GM23338 (cell line): Measurements from ENCODE around the gene PUDP. TPM values are rescaled to one million over a fixed set of nuclear protein-coding genes. Genes with fewer than 3 reads are reported as not detected.

Experiments
- ATAC-seq: fragments of 200-7000 bp; cut with Tn5 transposase; 3 replicates; pipeline ENCODE4 v1.9.1; 2020
- DNase-seq: peaks from one replicate; pipeline ENCODE4 v3.0.0-alpha.2; 2015; ENCODE audit warnings: low spot score
- H2AFZ ChIP-seq: fragments of 200-600 bp; sonication (generic); 2 replicates; pipeline ENCODE4 v1.8.0; 2016; ENCODE audit warnings: antibody characterized with exemption, mild to moderate bottlenecking, moderate library complexity
- H3F3A ChIP-seq: fragments of 200-600 bp; sonication (generic); replicated peaks from 2 replicates; pipeline ENCODE4 v1.8.0; 2017; ENCODE audit warnings: antibody characterized with exemption, mixed run types, low read depth
- H3K27ac ChIP-seq: fragments of 200-600 bp; sonication (generic); 2 replicates; pipeline ENCODE4 v1.6.1; 2016; ENCODE audit warnings: low read depth
- H3K27me3 ChIP-seq: fragments of 200-600 bp; sonication (generic); 2 replicates; pipeline ENCODE4 v1.8.0; 2016; ENCODE audit warnings: mild to moderate bottlenecking, mixed run types, moderate library complexity; ENCODE audit not compliant: insufficient read depth
- H3K36me3 ChIP-seq: fragments of 200-600 bp; sonication (generic); 2 replicates; pipeline ENCODE4 v1.8.0; 2016; ENCODE audit warnings: mild to moderate bottlenecking; ENCODE audit not compliant: insufficient read depth
- H3K4me1 ChIP-seq: fragments of 200-600 bp; sonication (generic); 2 replicates; pipeline ENCODE4 v1.8.0; 2016; ENCODE audit warnings: mild to moderate bottlenecking, moderate library complexity; ENCODE audit not compliant: insufficient read depth
- H3K4me2 ChIP-seq: fragments of 200-600 bp; sonication (generic); 2 replicates; pipeline ENCODE4 v1.7.1; 2017; ENCODE audit warnings: mixed run types
- H3K4me3 ChIP-seq: fragments of 200-600 bp; sonication (generic); 2 replicates; pipeline ENCODE4 v1.6.1; 2016; ENCODE audit warnings: mixed run types
- H3K79me2 ChIP-seq: fragments of 200-600 bp; sonication (generic); replicated peaks from 2 replicates; pipeline ENCODE4 v1.8.0; 2017; ENCODE audit warnings: mild to moderate bottlenecking; ENCODE audit not compliant: insufficient read depth
- H3K9me2 ChIP-seq: fragments of 200-600 bp; sonication (generic); 2 replicates; pipeline ENCODE4 v1.8.0; 2017; ENCODE audit not compliant: insufficient read depth
- H4K20me1 ChIP-seq: fragments of 200-600 bp; sonication (generic); replicated peaks from 2 replicates; pipeline ENCODE4 v1.8.0; 2017; ENCODE audit warnings: mild to moderate bottlenecking; ENCODE audit not compliant: insufficient read depth
- H3K27ac Mint-ChIP-seq: 2 replicates; pipeline ENCODE4 v1.8.0; 2020; ENCODE audit warnings: inconsistent platforms, mild to moderate bottlenecking, moderate library complexity, mixed read lengths
- H3K27me3 Mint-ChIP-seq: 3 replicates; pipeline ENCODE4 v1.8.0; 2022; ENCODE audit warnings: low read depth, mild to moderate bottlenecking, moderate library complexity, mixed read lengths, inconsistent platforms; ENCODE audit not compliant: insufficient read depth, poor library complexity
- H3K36me3 Mint-ChIP-seq: 3 replicates; pipeline ENCODE4 v1.8.0; 2021; ENCODE audit warnings: low read depth, mild to moderate bottlenecking, inconsistent platforms, moderate library complexity, mixed read lengths
- H3K4me1 Mint-ChIP-seq: 3 replicates; pipeline ENCODE4 v1.8.0; 2020; ENCODE audit warnings: mild to moderate bottlenecking, inconsistent platforms, mixed read lengths
- H3K4me3 Mint-ChIP-seq: 3 replicates; pipeline ENCODE4 v1.8.0; 2021; ENCODE audit warnings: moderate library complexity, mild to moderate bottlenecking, inconsistent platforms, mixed read lengths
- H3K9me3 Mint-ChIP-seq: 3 replicates; pipeline ENCODE4 v1.8.0; 2020; ENCODE audit warnings: moderate library complexity, mild to moderate bottlenecking, inconsistent platforms, mixed read lengths
- ETS1 ChIP-seq: IDR thresholded peaks from 2 replicates; pipeline ENCODE4 v1.6.1; 2016; ENCODE audit warnings: antibody characterized with exemption
- EZH2phosphoT487 ChIP-seq: fragments of 200-600 bp; sonication (generic); IDR thresholded peaks from one replicate; pipeline ENCODE4 v1.8.1; 2018; ENCODE audit warnings: antibody characterized with exemption; ENCODE audit not compliant: unreplicated experiment
- JUNB ChIP-seq: IDR thresholded peaks from one replicate; pipeline ENCODE4 v1.6.1; 2016; ENCODE audit warnings: antibody characterized with exemption; ENCODE audit not compliant: unreplicated experiment
- REST ChIP-seq: IDR thresholded peaks from one replicate; pipeline ENCODE4 v1.6.1; 2018; ENCODE audit warnings: antibody characterized with exemption; ENCODE audit not compliant: unreplicated experiment
- STAT1 ChIP-seq: IDR thresholded peaks from one replicate; pipeline ENCODE4 v1.6.1; 2016; ENCODE audit warnings: antibody characterized with exemption; ENCODE audit not compliant: unreplicated experiment
- ZNF114 ChIP-seq: fragments of 250-450 bp; sonication (Bioruptor Pico); IDR thresholded peaks from 2 replicates; pipeline ENCODE4 v1.5.0; 2020; ENCODE audit warnings: mild to moderate bottlenecking, moderate library complexity
- ZNF331 ChIP-seq: fragments of 250-450 bp; sonication (Bioruptor Pico); IDR thresholded peaks from 2 replicates; pipeline ENCODE4 v1.5.0; 2020; ENCODE audit warnings: low read depth, mild to moderate bottlenecking, moderate library complexity
- polyA plus RNA-seq: library from polyadenylated mRNA; unstranded; fragments of >200 nt; fragmentation: Nextera tagmentation; extraction: Ambion mirVana; gene quantifications from 2 replicates; pipeline ENCODE4 v1.2.1, GENCODE V29; 2016
- total RNA-seq: library from RNA; depleted of rRNA; stranded (reverse); fragments of >200 nt; shearing (Covaris generic); gene quantifications from 2 replicates; pipeline ENCODE4 v1.2.3, GENCODE V29; 2014
- TF ChIP-seq, protein P1 (sequence below), 2 experiments: fragments of 200-600 bp in 1 of 2; sonication (generic) in 1 of 2; conservative IDR thresholded peaks; 2 replicates each; pipeline versions ENCODE4 v1.5.1 to v1.6.1; 2016 to 2017; ENCODE audit warnings: antibody characterized with exemption in 2 of 2, low read depth in 2 of 2, mild to moderate bottlenecking in 2 of 2, moderate library complexity in 1 of 2

Gene PUDP
- total and polyA plus RNA-seq, 2 experiments from 2014 or later, result 17.2 to 22.4 TPM

GRCh38 chrX:7116081-7116480, 31.9 kb downstream of the PUDP start:
- Histone ChIP-seq H3K36me3 (no peaks in the 10 kb centered on the region), H3K27me3 (no peaks in the 10 kb centered on the region), H3K9me2 (no peaks in the 10 kb centered on the region), H3K4me1 (peaks cover 23% of the 10 kb centered on the region), H3K27ac (no peak overlapping the region), H2AFZ (no peak overlapping the region), H3F3A (no peaks in the 10 kb centered on the region), H3K4me2 (no peak overlapping the region), H4K20me1 (no peaks in the 10 kb centered on the region), H3K4me3 (no peak overlapping the region), H3K79me2 (peaks cover 11% of the 10 kb centered on the region)
- no peak overlapping the region for H3K27ac Mint-ChIP-seq
- H3K9me3 Mint-ChIP-seq, result no peaks in the 10 kb centered on the region; the same call in 2 of the 3 replicates
- TF ChIP-seq STAT1 (no peak), REST (no peak)
- H3K4me1 Mint-ChIP-seq, result peaks cover 26% of the 10 kb centered on the region
- DNase-seq, result no peak
- ATAC-seq, result no peak
- H3K4me3 Mint-ChIP-seq, result no peak overlapping the region
- H3K36me3 Mint-ChIP-seq, result peaks cover 8% of the 10 kb centered on the region; the same call in 1 of the 3 replicates
- H3K27me3 Mint-ChIP-seq, result no peaks in the 10 kb centered on the region

- Histone ChIP-seq H2AFZ (no peak overlapping the region), H3K4me1 (peaks cover 26% of the 10 kb centered on the region), H3K9me2 (no peaks in the 10 kb centered on the region), H3K27me3 (no peaks in the 10 kb centered on the region), H3F3A (no peaks in the 10 kb centered on the region), H3K27ac (no peak overlapping the region), H4K20me1 (no peaks in the 10 kb centered on the region), H3K4me3 (no peak overlapping the region), H3K4me2 (no peak overlapping the region), H3K36me3 (no peaks in the 10 kb centered on the region), H3K79me2 (peaks cover 11% of the 10 kb centered on the region)
- no peak for ATAC-seq
- H3K4me1 Mint-ChIP-seq, result peaks cover 31% of the 10 kb centered on the region
- H3K27ac Mint-ChIP-seq, result no peak overlapping the region
- peaks cover 8% of the 10 kb centered on the region; the same call in 1 of the 3 replicates for H3K36me3 Mint-ChIP-seq
- DNase-seq, result no peak
- no peaks in the 10 kb centered on the region for H3K27me3 Mint-ChIP-seq
- no peak overlapping the region for H3K4me3 Mint-ChIP-seq
- H3K9me3 Mint-ChIP-seq, result no peaks in the 10 kb centered on the region; the same call in 2 of the 3 replicates
- no peak for TF ChIP-seq ZNF114 (CRISPR knock-in tag)
- no peak for TF ChIP-seq ETS1
- TF ChIP-seq STAT1, result no peak
- no peak for TF ChIP-seq ZNF331 (CRISPR knock-in tag)
- TF ChIP-seq EZH2phosphoT487, result no peak
- TF ChIP-seq REST, result no peak
- no peak for TF ChIP-seq JUNB
- TF ChIP-seq, protein P1, sequence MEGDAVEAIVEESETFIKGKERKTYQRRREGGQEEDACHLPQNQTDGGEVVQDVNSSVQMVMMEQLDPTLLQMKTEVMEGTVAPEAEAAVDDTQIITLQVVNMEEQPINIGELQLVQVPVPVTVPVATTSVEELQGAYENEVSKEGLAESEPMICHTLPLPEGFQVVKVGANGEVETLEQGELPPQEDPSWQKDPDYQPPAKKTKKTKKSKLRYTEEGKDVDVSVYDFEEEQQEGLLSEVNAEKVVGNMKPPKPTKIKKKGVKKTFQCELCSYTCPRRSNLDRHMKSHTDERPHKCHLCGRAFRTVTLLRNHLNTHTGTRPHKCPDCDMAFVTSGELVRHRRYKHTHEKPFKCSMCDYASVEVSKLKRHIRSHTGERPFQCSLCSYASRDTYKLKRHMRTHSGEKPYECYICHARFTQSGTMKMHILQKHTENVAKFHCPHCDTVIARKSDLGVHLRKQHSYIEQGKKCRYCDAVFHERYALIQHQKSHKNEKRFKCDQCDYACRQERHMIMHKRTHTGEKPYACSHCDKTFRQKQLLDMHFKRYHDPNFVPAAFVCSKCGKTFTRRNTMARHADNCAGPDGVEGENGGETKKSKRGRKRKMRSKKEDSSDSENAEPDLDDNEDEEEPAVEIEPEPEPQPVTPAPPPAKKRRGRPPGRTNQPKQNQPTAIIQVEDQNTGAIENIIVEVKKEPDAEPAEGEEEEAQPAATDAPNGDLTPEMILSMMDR (conservative IDR thresholded peaks at IDR 0.05; ENCODE audit: low read depth in 2 of 2), result no peak
These were observed 32.4 kb downstream of the PUDP start for GRCh38 chrX:7115557-7115956.
